ENCODE results near the gene TMBIM6. TPM values are rescaled to one million over a fixed set of nuclear protein-coding genes. Genes with fewer than 3 reads are reported as not detected.
"Not testable (repeated sequence)": the region's sequence is repeated elsewhere in the genome, so short reads cannot be mapped to it uniquely, and the experiment has no call there.

The TMBIM6 gene
- polyA plus RNA-seq, 2 donors = 169 to 252 TPM

- H3K4me3 ChIP-seq (ENCODE audit: low read depth in 1 of 2, low read length in 2 of 2) = peak overlapping the region in 1 of 2 donors; percentile 62
- 57 to 58% methylated on average over 10 of the region's 10 CpGs for WGBS, 2 donors
- H3K27me3 ChIP-seq (ENCODE audit: control insufficient read depth in 1 of 2, insufficient read depth in 2 of 2, low read length in 2 of 2) = no peaks in the 10 kb centered on the region
- peak overlapping the region; percentile 11 to 27 for H3K27ac ChIP-seq (ENCODE audit: low read depth in 2 of 2, low read length in 1 of 2)
- no peaks in the 10 kb centered on the region for H3K36me3 ChIP-seq (ENCODE audit: control insufficient read depth in 2 of 2, insufficient read depth in 2 of 2, low read length in 1 of 2)
- no peaks in the 10 kb centered on the region for H3K9me3 ChIP-seq (ENCODE audit: control insufficient read depth in 2 of 2, insufficient read depth in 1 of 2, low read depth in 1 of 2, low read length in 1 of 2)
- peaks cover 2 to 3% of the 10 kb centered on the region in 2 donors for H3K4me1 ChIP-seq (ENCODE audit: control insufficient read depth in 2 of 2, insufficient read depth in 2 of 2, low read length in 1 of 2)
Measured at GRCh38 chr12:49705479-49706134, 35.8 kb upstream of the TMBIM6 start.

GRCh38 chr12:49706351-49707127 lies 34.8 kb upstream of the TMBIM6 start:
- H3K4me1 ChIP-seq (ENCODE audit: control insufficient read depth in 2 of 2, insufficient read depth in 2 of 2, low read length in 1 of 2) = peaks cover 2 to 3% of the 10 kb centered on the region in 2 donors
- peak overlapping the region; percentile 57 to 62 for H3K4me3 ChIP-seq (ENCODE audit: low read depth in 1 of 2, low read length in 2 of 2)
- H3K27ac ChIP-seq (ENCODE audit: low read depth in 2 of 2, low read length in 1 of 2) = peak overlapping the region; percentile 66 to 73
- H3K9me3 ChIP-seq (ENCODE audit: control insufficient read depth in 2 of 2, insufficient read depth in 1 of 2, low read depth in 1 of 2, low read length in 1 of 2) = no peaks in the 10 kb centered on the region
- H3K27me3 ChIP-seq (ENCODE audit: control insufficient read depth in 1 of 2, insufficient read depth in 2 of 2, low read length in 2 of 2) = no peaks in the 10 kb centered on the region
- 3 to 7% methylated on average over 29 to 43 of the region's 43 CpGs for WGBS, 2 donors
- no peaks in the 10 kb centered on the region for H3K36me3 ChIP-seq (ENCODE audit: control insufficient read depth in 2 of 2, insufficient read depth in 2 of 2, low read length in 1 of 2)

GRCh38 chr12:49707128-49707811 lies 34.1 kb upstream of the TMBIM6 start, which contains the start of gene FMNL3:
Gene FMNL3 (minus strand): TSS chr12:49707405. CDS start chr12:49707180, 225 bp downstream.
- Histone ChIP-seq H3K4me3 (ENCODE audit: low read depth in 1 of 2, low read length in 2 of 2) (peak within 1 kb of the TSS; percentile 57 to 62), H3K36me3 (ENCODE audit: control insufficient read depth in 2 of 2, insufficient read depth in 2 of 2, low read length in 1 of 2) (no peaks in the 10 kb centered on the region), H3K27me3 (ENCODE audit: control insufficient read depth in 1 of 2, insufficient read depth in 2 of 2, low read length in 2 of 2) (no peaks in the 10 kb centered on the region), H3K4me1 (ENCODE audit: control insufficient read depth in 2 of 2, insufficient read depth in 2 of 2, low read length in 1 of 2) (peaks cover 2 to 3% of the 10 kb centered on the region in 2 donors), H3K27ac (ENCODE audit: low read depth in 2 of 2, low read length in 1 of 2) (peak within 1 kb of the TSS; percentile 66 to 73), H3K9me3 (ENCODE audit: control insufficient read depth in 2 of 2, insufficient read depth in 1 of 2, low read depth in 1 of 2, low read length in 1 of 2) (no peaks in the 10 kb centered on the region)
- 0 to 1% methylated on average over 64 to 93 of the region's 93 CpGs for WGBS, 2 donors

GRCh38 chr12:49707812-49708147 lies 33.6 kb upstream of the TMBIM6 start:
- Histone ChIP-seq H3K27ac (ENCODE audit: low read depth in 2 of 2, low read length in 1 of 2) (no peak overlapping the region), H3K4me1 (ENCODE audit: control insufficient read depth in 2 of 2, insufficient read depth in 2 of 2, low read length in 1 of 2) (peaks cover under 1 to 3% of the 10 kb centered on the region in 2 donors), H3K27me3 (ENCODE audit: control insufficient read depth in 1 of 2, insufficient read depth in 2 of 2, low read length in 2 of 2) (no peaks in the 10 kb centered on the region), H3K36me3 (ENCODE audit: control insufficient read depth in 2 of 2, insufficient read depth in 2 of 2, low read length in 1 of 2) (no peaks in the 10 kb centered on the region), H3K9me3 (ENCODE audit: control insufficient read depth in 2 of 2, insufficient read depth in 1 of 2, low read depth in 1 of 2, low read length in 1 of 2) (no peaks in the 10 kb centered on the region), H3K4me3 (ENCODE audit: low read depth in 1 of 2, low read length in 2 of 2) (no peak overlapping the region)
- 46% methylated on average over 11 of the region's 11 CpGs for WGBS, 2 donors

- Histone ChIP-seq H3K4me1 (ENCODE audit: control insufficient read depth in 2 of 2, insufficient read depth in 2 of 2, low read length in 1 of 2) (peaks cover 0 to 3% of the 10 kb centered on the region in 2 donors), H3K36me3 (ENCODE audit: control insufficient read depth in 2 of 2, insufficient read depth in 2 of 2, low read length in 1 of 2) (no peaks in the 10 kb centered on the region), H3K27ac (ENCODE audit: low read depth in 2 of 2, low read length in 1 of 2) (no peak overlapping the region), H3K4me3 (ENCODE audit: low read depth in 1 of 2, low read length in 2 of 2) (no peak overlapping the region), H3K9me3 (ENCODE audit: control insufficient read depth in 2 of 2, insufficient read depth in 1 of 2, low read depth in 1 of 2, low read length in 1 of 2) (no peaks in the 10 kb centered on the region), H3K27me3 (ENCODE audit: control insufficient read depth in 1 of 2, insufficient read depth in 2 of 2, low read length in 2 of 2) (no peaks in the 10 kb centered on the region)
- 82 to 91% methylated on average over 3 of the region's 3 CpGs for WGBS, 2 donors
Measured at GRCh38 chr12:49708851-49709250, 32.5 kb upstream of the TMBIM6 start.

- not testable (repeated sequence) for H3K4me3 ChIP-seq (ENCODE audit: low read depth in 1 of 2, low read length in 2 of 2); H3K27me3 ChIP-seq (ENCODE audit: control insufficient read depth in 1 of 2, insufficient read depth in 2 of 2, low read length in 2 of 2); H3K36me3 ChIP-seq (ENCODE audit: control insufficient read depth in 2 of 2, insufficient read depth in 2 of 2, low read length in 1 of 2); H3K9me3 ChIP-seq (ENCODE audit: control insufficient read depth in 2 of 2, insufficient read depth in 1 of 2, low read depth in 1 of 2, low read length in 1 of 2); H3K27ac ChIP-seq (ENCODE audit: low read depth in 2 of 2, low read length in 1 of 2); H3K4me1 ChIP-seq (ENCODE audit: control insufficient read depth in 2 of 2, insufficient read depth in 2 of 2, low read length in 1 of 2)
- 94 to 97% methylated on average over 3 of the region's 3 CpGs for WGBS, 2 donors
Measured at GRCh38 chr12:49713952-49714351, 27.4 kb upstream of the TMBIM6 start.

GRCh38 chr12:49716553-49716952 lies 24.8 kb upstream of the TMBIM6 start:
- 61 to 63% methylated on average over 2 of the region's 2 CpGs for WGBS, 2 donors
- Histone ChIP-seq H3K27me3 (ENCODE audit: control insufficient read depth in 1 of 2, insufficient read depth in 2 of 2, low read length in 2 of 2) (no peaks in the 10 kb centered on the region), H3K36me3 (ENCODE audit: control insufficient read depth in 2 of 2, insufficient read depth in 2 of 2, low read length in 1 of 2) (no peaks in the 10 kb centered on the region)

GRCh38 chr12:49717800-49718199 lies 23.6 kb upstream of the TMBIM6 start:
- not testable (repeated sequence) for H3K27ac ChIP-seq (ENCODE audit: low read depth in 2 of 2, low read length in 1 of 2); H3K9me3 ChIP-seq (ENCODE audit: control insufficient read depth in 2 of 2, insufficient read depth in 1 of 2, low read depth in 1 of 2, low read length in 1 of 2); H3K4me1 ChIP-seq (ENCODE audit: control insufficient read depth in 2 of 2, insufficient read depth in 2 of 2, low read length in 1 of 2); H3K36me3 ChIP-seq (ENCODE audit: control insufficient read depth in 2 of 2, insufficient read depth in 2 of 2, low read length in 1 of 2); H3K4me3 ChIP-seq (ENCODE audit: low read depth in 1 of 2, low read length in 2 of 2); H3K27me3 ChIP-seq (ENCODE audit: control insufficient read depth in 1 of 2, insufficient read depth in 2 of 2, low read length in 2 of 2)
- 80 to 90% methylated on average over 3 of the region's 3 CpGs for WGBS, 2 donors

More at GRCh38 chr12:49716553-49716952, 24.8 kb upstream of the TMBIM6 start:
- Histone ChIP-seq H3K27ac (ENCODE audit: low read depth in 2 of 2, low read length in 1 of 2) (no peak overlapping the region), H3K4me3 (ENCODE audit: low read depth in 1 of 2, low read length in 2 of 2) (no peak overlapping the region), H3K4me1 (ENCODE audit: control insufficient read depth in 2 of 2, insufficient read depth in 2 of 2, low read length in 1 of 2) (no peaks in the 10 kb centered on the region), H3K9me3 (ENCODE audit: control insufficient read depth in 2 of 2, insufficient read depth in 1 of 2, low read depth in 1 of 2, low read length in 1 of 2) (no peaks in the 10 kb centered on the region)

- Histone ChIP-seq H3K9me3 (ENCODE audit: control insufficient read depth in 2 of 2, insufficient read depth in 1 of 2, low read depth in 1 of 2, low read length in 1 of 2) (no peaks in the 10 kb centered on the region), H3K27me3 (ENCODE audit: control insufficient read depth in 1 of 2, insufficient read depth in 2 of 2, low read length in 2 of 2) (no peaks in the 10 kb centered on the region), H3K4me1 (ENCODE audit: control insufficient read depth in 2 of 2, insufficient read depth in 2 of 2, low read length in 1 of 2) (no peaks in the 10 kb centered on the region), H3K27ac (ENCODE audit: low read depth in 2 of 2, low read length in 1 of 2) (no peak overlapping the region), H3K36me3 (ENCODE audit: control insufficient read depth in 2 of 2, insufficient read depth in 2 of 2, low read length in 1 of 2) (no peaks in the 10 kb centered on the region), H3K4me3 (ENCODE audit: low read depth in 1 of 2, low read length in 2 of 2) (no peak overlapping the region)
- 53 to 54% methylated on average over 1 of the region's 1 CpG for whole genome bisulfite sequencing, 2 donors
Measured at GRCh38 chr12:49720214-49720613, 21.1 kb upstream of the TMBIM6 start.

All from esophagus (tissue), 2 donors.